Neural progenitor cell (in vitro differentiated cells): ENCODE results near the gene CYB5B. TPM values are rescaled to one million over a fixed set of nuclear protein-coding genes. Genes with fewer than 3 reads are reported as not detected.
A peak's percentile ranks its signal among the peaks of the same experiment; 100 is the strongest.

Source experiments
- DNase-seq: peaks from one replicate; pipeline ENCODE4 v3.0.0-alpha.2; 2016; ENCODE audit warnings: low spot score
- H2AFZ ChIP-seq: fragments of 200-600 bp; sonication (generic); replicated peaks from 2 replicates; pipeline ENCODE4 v1.6.1; 2016; ENCODE audit warnings: antibody characterized with exemption
- H3F3A ChIP-seq: fragments of 200-600 bp; sonication (generic); 2 replicates; pipeline ENCODE4 v1.6.1; 2016; ENCODE audit warnings: antibody characterized with exemption, low read depth
- H3K27ac ChIP-seq: fragments of 200-600 bp; sonication (generic); 2 replicates; pipeline ENCODE4 v1.5.1; 2016; ENCODE audit warnings: mild to moderate bottlenecking
- H3K27me3 ChIP-seq: fragments of 200-600 bp; sonication (generic); 2 replicates; pipeline ENCODE4 v1.6.1; 2016; ENCODE audit warnings: mild to moderate bottlenecking, moderate library complexity
- H3K36me3 ChIP-seq: fragments of 200-600 bp; sonication (generic); 2 replicates; pipeline ENCODE4 v1.5.1; 2016
- H3K4me1 ChIP-seq: fragments of 200-600 bp; sonication (generic); 2 replicates; pipeline ENCODE4 v1.6.1; 2016; ENCODE audit warnings: mixed run types
- H3K4me2 ChIP-seq: fragments of 200-600 bp; sonication (generic); 2 replicates; pipeline ENCODE4 v1.6.1; 2016
- H3K4me3 ChIP-seq: fragments of 200-600 bp; sonication (generic); 2 replicates; pipeline ENCODE4 v1.5.1; 2016
- H3K79me2 ChIP-seq: fragments of 200-600 bp; sonication (generic); 2 replicates; pipeline ENCODE4 v1.6.1; 2016; ENCODE audit warnings: low read depth
- H3K9ac ChIP-seq: fragments of 200-600 bp; sonication (generic); 2 replicates; pipeline ENCODE4 v1.6.1; 2016
- H3K9me3 ChIP-seq: fragments of 200-600 bp; sonication (generic); 2 replicates; pipeline ENCODE4 v1.5.1; 2016; ENCODE audit warnings: low read depth
- H4K20me1 ChIP-seq: fragments of 200-600 bp; sonication (generic); 2 replicates; pipeline ENCODE4 v1.6.1; 2016; ENCODE audit warnings: low read depth
- H3K27ac Mint-ChIP-seq: 3 replicates; pipeline ENCODE4 v1.8.0; 2021; ENCODE audit warnings: mixed read lengths
- H3K27me3 Mint-ChIP-seq: 2 replicates; pipeline ENCODE4 v1.8.0; 2022; ENCODE audit warnings: low read depth, mild to moderate bottlenecking, inconsistent platforms, moderate library complexity, mixed read lengths; ENCODE audit not compliant: insufficient read depth
- H3K36me3 Mint-ChIP-seq: 3 replicates; pipeline ENCODE4 v1.8.0; 2021; ENCODE audit warnings: mixed read lengths
- H3K4me1 Mint-ChIP-seq: 3 replicates; pipeline ENCODE4 v1.8.0; 2021; ENCODE audit warnings: mixed read lengths
- H3K4me3 Mint-ChIP-seq: 3 replicates; pipeline ENCODE4 v1.8.0; 2021; ENCODE audit warnings: mild to moderate bottlenecking, moderate library complexity, mixed read lengths
- H3K9me3 Mint-ChIP-seq: 3 replicates; pipeline ENCODE4 v1.8.0; 2020; ENCODE audit warnings: mixed read lengths
- EZH2 ChIP-seq: fragments of 200-600 bp; sonication (generic); IDR thresholded peaks from 2 replicates; pipeline ENCODE4 v1.6.1; 2017; ENCODE audit warnings: antibody characterized with exemption, mild to moderate bottlenecking, moderate library complexity
- EZH2phosphoT487 ChIP-seq: fragments of 200-600 bp; sonication (generic); IDR thresholded peaks from 2 replicates; pipeline ENCODE4 v1.6.1; 2017; ENCODE audit warnings: antibody characterized with exemption
- total RNA-seq: library from RNA; depleted of rRNA; stranded (reverse); fragments of >200 nt; gene quantifications from 2 replicates; pipeline ENCODE4 v1.2.3, GENCODE V29; 2015; ENCODE audit warnings: low replicate concordance
- TF ChIP-seq, protein P1 (sequence below): fragments of 200-600 bp; sonication (generic); IDR thresholded peaks from 2 replicates; pipeline ENCODE4 v1.5.1; 2017; ENCODE audit warnings: antibody characterized with exemption, mild to moderate bottlenecking

The CYB5B gene
- total RNA-seq, 1 donor from 2014 or later, result 108 TPM

DNA sequence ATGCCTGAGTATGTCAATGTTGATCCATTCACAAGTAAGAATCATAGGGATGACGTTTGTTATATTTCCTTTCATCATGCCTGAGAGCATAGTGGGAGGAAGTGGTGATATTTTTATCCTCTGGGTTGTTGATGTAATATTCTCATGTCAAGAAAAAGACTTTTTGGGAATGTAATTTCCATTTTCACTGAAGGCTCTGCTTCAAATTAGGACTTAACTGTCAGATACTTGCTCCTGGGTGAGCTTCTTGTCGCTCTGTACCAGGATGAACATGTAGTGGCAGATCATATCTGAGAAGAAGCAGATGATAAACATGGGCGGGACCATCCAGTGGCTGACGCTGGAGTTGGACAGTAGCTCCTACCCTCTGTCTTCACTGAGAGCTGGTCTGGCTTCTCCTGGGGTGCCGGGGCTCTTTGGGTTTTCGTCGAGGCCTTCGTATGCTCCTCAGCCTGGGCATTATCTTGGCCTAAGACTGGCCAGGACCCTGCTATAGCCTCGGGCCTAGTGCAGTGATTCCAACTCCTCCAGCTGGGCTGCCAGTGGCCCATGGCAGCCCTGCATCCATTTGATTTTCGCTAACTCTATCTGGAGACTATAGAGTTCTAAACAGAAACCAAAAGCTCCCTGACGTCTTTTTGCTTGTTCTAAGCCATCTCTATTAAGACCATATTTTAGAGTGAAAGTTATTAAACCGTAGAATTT is 19.7 kb downstream of the CYB5B start:
- no peaks in the 10 kb centered on the region for H3K4me1 Mint-ChIP-seq
- no peaks in the 10 kb centered on the region for H3K4me1 ChIP-seq
- H3F3A ChIP-seq, result no peaks in the 10 kb centered on the region
- H3K9me3 ChIP-seq, result no peaks in the 10 kb centered on the region
- peak overlapping the region; percentile 60 for H3K27ac ChIP-seq
- H3K4me3 Mint-ChIP-seq, result no peak overlapping the region
- H4K20me1 ChIP-seq, result peaks cover 13% of the 10 kb centered on the region
- no peak overlapping the region for H2AFZ ChIP-seq
- no peak overlapping the region for H3K9ac ChIP-seq
- no peak overlapping the region for H3K4me2 ChIP-seq
- H3K27ac Mint-ChIP-seq, result no peak overlapping the region
- no peaks in the 10 kb centered on the region for H3K9me3 Mint-ChIP-seq
- H3K36me3 Mint-ChIP-seq, result peaks cover 14% of the 10 kb centered on the region
- no peaks in the 10 kb centered on the region for H3K36me3 ChIP-seq
- TF ChIP-seq EZH2, result no peak
- TF ChIP-seq, protein P1, sequence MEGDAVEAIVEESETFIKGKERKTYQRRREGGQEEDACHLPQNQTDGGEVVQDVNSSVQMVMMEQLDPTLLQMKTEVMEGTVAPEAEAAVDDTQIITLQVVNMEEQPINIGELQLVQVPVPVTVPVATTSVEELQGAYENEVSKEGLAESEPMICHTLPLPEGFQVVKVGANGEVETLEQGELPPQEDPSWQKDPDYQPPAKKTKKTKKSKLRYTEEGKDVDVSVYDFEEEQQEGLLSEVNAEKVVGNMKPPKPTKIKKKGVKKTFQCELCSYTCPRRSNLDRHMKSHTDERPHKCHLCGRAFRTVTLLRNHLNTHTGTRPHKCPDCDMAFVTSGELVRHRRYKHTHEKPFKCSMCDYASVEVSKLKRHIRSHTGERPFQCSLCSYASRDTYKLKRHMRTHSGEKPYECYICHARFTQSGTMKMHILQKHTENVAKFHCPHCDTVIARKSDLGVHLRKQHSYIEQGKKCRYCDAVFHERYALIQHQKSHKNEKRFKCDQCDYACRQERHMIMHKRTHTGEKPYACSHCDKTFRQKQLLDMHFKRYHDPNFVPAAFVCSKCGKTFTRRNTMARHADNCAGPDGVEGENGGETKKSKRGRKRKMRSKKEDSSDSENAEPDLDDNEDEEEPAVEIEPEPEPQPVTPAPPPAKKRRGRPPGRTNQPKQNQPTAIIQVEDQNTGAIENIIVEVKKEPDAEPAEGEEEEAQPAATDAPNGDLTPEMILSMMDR, result no peak
- TF ChIP-seq EZH2phosphoT487, result no peak
- H3K27me3 Mint-ChIP-seq, result no peaks in the 10 kb centered on the region
- H3K79me2 ChIP-seq, result peaks cover 81% of the 10 kb centered on the region
- DNase-seq, result no peak
- H3K27me3 ChIP-seq, result no peaks in the 10 kb centered on the region
- H3K4me3 ChIP-seq, result no peak overlapping the region

DNA sequence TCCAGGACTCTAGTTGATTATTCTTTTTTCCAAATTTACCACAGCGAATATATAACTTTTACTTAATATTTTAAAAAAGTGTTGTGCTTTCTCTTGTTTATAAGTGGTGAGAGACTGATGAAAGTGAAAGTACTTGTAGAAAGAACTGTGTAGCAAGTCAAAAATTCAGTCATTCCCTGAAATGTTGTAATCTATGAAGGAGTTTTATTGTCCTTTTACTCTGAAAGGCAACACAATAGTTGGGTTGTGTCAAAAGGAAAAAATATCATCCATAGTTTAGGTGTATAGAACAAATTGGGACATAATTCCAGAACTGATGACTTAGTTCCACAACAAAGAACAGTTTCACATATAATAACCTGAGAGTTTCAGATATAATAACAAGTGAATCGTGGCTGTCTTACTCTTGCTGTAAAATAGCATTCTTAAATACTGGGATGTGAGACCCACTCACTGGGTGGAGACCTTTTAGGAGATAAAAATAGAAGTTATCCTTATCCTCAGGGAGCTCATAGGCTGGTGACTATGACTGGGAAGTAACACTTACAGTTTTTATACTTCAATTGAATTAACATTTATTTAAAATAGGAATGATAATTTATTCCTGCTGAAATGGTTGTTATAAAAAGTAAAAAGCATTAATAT is 20.6 kb downstream of the CYB5B start:
- H2AFZ ChIP-seq, result no peak overlapping the region
- Mint-ChIP-seq H3K9me3 (no peaks in the 10 kb centered on the region), H3K27ac (no peak overlapping the region), H3K27me3 (no peaks in the 10 kb centered on the region), H3K4me3 (no peak overlapping the region), H3K36me3 (peaks cover 14% of the 10 kb centered on the region), H3K4me1 (no peaks in the 10 kb centered on the region)
- H3K4me1 ChIP-seq, result no peaks in the 10 kb centered on the region
- no peaks in the 10 kb centered on the region for H3K27me3 ChIP-seq
- no peak overlapping the region for H3K9ac ChIP-seq
- peaks cover 13% of the 10 kb centered on the region for H4K20me1 ChIP-seq
- H3K36me3 ChIP-seq, result no peaks in the 10 kb centered on the region
- peak overlapping the region; percentile 60 for H3K27ac ChIP-seq
- H3K9me3 ChIP-seq, result no peaks in the 10 kb centered on the region
- DNase-seq, result no peak
- no peak overlapping the region for H3K4me3 ChIP-seq
- H3F3A ChIP-seq, result no peaks in the 10 kb centered on the region
- no peak overlapping the region for H3K4me2 ChIP-seq
- TF ChIP-seq, protein P1, result no peak
- TF ChIP-seq EZH2, result no peak
- TF ChIP-seq EZH2phosphoT487, result no peak
- peaks cover 72% of the 10 kb centered on the region for H3K79me2 ChIP-seq

DNA sequence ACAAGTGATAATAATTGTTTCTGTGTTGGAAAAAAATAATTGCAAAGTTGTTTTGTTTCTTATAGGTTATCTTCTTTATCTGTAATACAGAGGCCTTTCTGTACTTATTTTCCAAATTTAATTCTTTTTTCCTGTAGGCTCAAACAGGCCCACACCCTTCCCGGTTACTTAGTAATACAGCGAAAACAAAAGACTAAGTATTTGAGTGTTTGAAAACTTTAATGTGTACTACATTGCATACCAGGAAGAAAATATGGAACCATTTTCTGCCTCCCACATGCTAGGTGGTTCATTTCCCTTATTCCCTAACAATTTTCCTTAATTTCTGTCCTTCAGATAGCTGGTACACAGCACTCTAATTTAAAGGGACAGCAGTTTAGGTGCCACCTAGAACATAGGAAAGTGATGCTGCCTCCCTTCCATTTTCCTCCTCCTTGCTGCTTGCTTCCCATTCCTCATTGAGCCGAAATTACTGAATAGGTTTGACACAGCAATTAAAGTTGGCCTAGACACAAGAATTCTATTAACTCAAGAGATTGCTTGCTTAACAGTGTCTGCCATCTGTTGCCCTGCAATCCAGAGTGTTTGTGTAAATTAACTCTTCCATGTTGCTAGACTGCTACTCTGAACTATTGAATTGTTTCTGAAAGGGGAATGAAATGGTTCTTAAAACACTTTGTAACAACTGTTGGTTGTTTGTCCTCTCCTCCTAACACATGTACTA is 24.2 kb downstream of the CYB5B start:
- TF ChIP-seq, protein P1, result no peak
- no peak for TF ChIP-seq EZH2
- H3K4me3 Mint-ChIP-seq, result no peak overlapping the region

More for the DNA sequence above, 24.2 kb downstream of the CYB5B start:
- Histone ChIP-seq H3K4me3 (no peak overlapping the region), H3K4me2 (no peak overlapping the region), H3K9me3 (no peaks in the 10 kb centered on the region), H2AFZ (no peak overlapping the region), H3K4me1 (no peaks in the 10 kb centered on the region), H3K9ac (no peak overlapping the region), H3K79me2 (peaks cover 36% of the 10 kb centered on the region), H3F3A (no peaks in the 10 kb centered on the region), H4K20me1 (peaks cover 13% of the 10 kb centered on the region), H3K27me3 (no peaks in the 10 kb centered on the region), H3K36me3 (no peaks in the 10 kb centered on the region), H3K27ac (no peak overlapping the region)
- Mint-ChIP-seq H3K9me3 (no peaks in the 10 kb centered on the region), H3K4me1 (no peaks in the 10 kb centered on the region), H3K27me3 (peaks cover 2% of the 10 kb centered on the region), H3K36me3 (peaks cover 16% of the 10 kb centered on the region), H3K27ac (no peak overlapping the region)
- DNase-seq, result no peak
